GM18873 (cell line): Measurements from ENCODE around the gene IGFN1.
"Not testable (repeated sequence)": the region's sequence is repeated elsewhere in the genome, so short reads cannot be mapped to it uniquely, and the experiment has no call there.

ENCODE experiments used
- ATAC-seq: cut with Tn5 transposase; IDR thresholded peaks from one replicate; pipeline ENCODE4 v1.9.1; 2021; ENCODE audit warnings: mild to moderate bottlenecking, moderate library complexity, moderate number of reproducible peaks; ENCODE audit not compliant: unreplicated experiment, low FRiP score

Gene IGFN1

DNA sequence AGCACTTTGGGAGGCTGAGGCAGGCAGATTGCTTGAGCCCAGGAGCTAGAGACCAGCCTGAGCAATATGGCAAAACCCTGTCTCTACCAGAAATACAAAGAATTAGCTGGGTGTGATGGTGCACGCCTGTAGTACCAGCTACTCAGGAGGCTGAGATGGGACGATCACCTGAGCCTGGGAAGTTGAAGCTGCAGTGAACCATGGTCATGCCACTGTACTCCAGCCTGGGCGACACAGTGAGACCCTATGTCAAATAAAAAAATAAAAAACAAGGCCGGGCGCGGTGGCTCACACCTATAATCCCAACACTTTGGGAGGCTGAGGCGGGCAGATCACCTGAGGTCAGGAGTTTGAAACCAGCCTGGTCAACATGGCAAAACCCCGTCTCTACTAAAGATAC is 27.6 kb upstream of the IGFN1 start:
- not testable (repeated sequence) for ATAC-seq

DNA sequence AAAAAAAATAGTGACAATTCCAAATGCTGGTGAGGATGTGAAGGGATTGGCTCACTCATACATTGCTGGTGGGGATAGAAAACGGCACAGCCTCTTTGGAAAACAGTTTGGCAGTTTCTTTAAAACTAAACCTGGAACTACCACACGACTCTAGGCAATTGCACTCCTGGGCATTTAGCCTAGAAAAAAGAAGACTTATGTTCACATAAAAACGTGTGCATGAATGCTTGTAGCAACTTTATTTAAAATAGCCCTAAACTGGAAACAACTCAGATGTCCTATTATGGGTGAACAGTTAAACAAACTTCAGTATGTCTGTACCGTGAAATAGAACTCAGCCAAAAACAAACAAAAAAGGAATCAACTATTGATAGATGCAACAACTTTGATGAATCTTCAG is 26.9 kb upstream of the IGFN1 start:
- ATAC-seq = no peak

- no peak for ATAC-seq
These were observed 26.0 kb upstream of the IGFN1 start for GRCh38 chr1:201164645-201165044.

DNA sequence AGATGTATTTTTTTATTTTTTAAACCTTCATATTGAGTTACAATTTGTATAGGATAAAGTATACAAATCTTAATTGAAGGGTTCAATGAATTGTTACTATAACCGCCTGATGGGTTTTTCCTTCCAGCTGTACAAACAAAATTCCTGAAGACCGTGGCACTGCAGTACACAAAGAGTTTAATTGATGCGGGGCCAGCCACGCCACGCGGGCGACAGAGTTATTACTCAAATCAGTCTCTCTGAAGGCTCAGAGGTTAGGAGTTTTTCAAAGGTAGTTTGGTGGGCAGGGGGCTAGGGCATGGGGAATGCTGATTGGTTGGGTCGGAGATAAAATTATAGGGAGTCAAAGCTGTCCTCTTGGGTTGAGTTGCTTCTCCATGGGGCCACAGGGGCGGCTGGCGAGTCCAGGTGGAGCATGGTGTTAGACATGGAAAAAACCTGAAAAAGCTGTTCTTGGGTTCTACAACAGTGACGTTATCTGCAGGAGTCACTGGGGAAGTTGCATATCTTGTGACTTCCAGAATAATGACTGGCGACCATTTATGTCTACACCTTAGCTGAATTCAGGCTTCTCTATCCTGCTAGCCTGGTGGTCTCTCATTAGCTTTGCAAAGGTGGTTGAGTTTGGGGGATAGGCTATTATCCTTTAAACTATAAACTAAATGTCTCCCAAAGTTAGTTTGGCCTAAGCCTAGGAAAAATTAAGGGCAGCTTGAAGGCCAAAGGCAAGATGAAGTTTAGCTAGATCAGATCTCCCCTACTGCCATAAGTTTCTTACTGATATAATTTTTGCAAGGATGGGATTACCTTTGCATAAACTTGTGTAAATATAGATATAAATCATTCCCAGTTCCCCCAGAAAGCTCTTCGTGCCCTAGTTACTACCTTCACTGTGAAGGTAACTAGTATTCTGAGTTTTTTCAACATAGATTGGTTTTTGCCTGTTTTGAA is 23.3 kb upstream of the IGFN1 start:
- ATAC-seq = no peak

DNA sequence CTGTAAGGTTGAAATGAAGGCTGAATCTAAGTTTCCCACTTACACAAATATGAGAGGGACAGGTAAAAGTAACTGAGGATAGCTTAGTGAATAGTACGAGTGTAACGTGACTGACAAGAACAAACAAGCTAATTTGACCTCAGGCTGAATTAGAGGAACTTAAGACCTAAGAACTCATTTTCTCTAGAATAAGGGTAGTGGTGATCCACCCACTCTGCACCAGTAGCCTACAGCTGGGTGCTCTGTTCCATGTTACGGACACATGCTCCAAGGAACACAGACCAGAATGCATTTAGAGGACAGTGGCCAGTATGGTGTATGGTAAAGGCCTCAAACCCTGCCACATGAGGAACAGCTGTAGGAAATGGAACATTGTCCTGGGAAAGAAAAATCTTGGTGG is 21.4 kb upstream of the IGFN1 start:
- ATAC-seq = no peak

GRCh38 chr1:201169971-201170532 is 20.6 kb upstream of the IGFN1 start:
- no peak for ATAC-seq

- ATAC-seq = peak; percentile 83
These were observed 20.0 kb upstream of the IGFN1 start for GRCh38 chr1:201170533-201171062.

DNA sequence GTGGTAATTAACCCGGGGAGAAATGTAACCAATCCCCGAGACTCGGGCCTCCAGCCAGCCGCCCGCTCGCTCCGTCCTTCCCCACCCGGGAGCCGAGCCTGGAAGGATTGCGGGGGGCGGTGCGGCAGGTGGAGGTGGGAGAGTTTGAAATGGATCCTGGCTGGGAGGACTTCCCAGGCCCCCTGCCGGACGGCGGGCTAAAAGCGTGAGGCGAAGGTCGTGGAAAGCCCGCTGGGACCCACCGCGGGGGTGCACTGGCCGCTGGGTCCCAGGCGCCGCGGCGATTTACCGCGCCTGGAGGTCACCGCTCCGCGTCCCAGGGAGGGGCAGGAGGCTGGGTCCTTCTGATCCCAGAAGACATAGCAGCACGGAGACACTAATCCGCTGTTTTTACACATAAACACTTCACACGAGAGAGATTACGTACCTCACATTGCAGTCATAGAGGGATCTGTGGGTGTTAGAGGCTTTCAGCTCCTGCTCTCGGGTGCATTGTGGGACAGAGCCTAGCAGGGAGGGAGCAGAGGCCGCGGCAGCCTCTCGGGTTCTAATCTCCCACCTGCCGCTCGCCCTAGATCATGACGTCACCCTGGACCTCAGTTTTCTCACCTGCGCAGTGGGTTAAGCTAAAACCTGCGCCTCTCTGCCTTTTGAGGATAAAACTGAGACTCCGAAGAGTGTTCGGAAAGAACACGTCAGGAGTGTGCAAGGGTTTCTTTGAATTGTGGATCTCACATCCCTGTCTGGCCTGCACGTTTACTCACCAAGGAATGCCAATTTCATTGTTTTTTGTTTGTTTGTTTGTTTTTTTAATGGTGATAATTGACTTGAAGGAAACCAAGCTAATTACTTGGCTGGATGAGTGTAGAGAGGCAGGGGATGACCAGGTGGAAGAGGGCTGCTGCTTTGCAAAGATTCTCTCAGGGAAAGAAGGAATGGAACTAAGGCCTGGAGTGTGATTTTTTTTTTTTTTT is 19.3 kb upstream of the IGFN1 start:
- peak; percentile 29 for ATAC-seq

DNA sequence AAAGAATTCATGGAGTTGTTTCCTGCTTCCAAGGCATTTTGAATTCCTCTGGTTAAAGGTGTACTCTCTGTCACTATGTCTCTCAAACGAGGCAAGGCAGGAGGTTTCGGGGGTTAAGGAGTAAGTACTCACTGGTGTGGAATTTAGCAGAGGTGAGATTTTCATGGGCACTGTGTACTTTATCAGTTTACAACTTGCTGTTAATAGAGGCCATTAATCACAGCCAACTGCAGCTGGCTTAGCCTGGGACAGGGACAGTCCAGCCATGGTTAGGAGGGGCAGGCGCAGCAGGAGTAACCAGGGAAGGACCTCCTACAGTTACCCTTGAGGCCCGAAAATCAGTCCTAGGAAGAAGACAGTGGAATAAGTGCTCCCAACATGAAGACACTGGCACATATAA is 18.3 kb upstream of the IGFN1 start:
- ATAC-seq = no peak

DNA sequence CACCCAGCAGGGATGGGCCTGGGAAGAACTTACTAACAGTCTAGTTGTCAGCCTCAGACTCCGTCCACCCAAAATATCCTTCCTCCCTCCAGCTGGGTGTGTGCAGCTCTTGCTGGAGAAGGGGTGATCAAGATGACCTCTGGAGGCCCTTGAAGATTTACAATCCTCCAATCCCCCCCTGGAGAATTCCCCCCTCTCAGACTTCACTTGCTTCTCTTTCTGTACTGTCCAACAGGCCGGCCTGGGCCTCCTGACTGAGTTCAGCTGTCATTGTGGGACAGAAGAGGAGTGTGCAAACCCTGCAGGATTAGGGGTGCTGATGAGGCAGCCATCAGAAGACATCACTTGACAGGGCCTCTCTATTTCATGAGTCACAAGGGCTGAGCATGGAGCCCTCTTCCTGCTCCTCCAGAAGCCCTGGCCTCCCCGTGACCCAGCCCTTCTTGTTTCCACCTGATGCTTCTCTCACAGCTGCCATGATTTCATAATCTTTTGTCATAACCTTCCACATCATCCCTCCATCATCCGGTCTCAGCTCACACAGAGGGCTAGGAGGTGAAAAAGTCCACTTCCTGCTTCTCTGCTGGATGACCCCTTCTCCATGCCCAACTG is 17.5 kb upstream of the IGFN1 start:
- ATAC-seq = no peak

DNA sequence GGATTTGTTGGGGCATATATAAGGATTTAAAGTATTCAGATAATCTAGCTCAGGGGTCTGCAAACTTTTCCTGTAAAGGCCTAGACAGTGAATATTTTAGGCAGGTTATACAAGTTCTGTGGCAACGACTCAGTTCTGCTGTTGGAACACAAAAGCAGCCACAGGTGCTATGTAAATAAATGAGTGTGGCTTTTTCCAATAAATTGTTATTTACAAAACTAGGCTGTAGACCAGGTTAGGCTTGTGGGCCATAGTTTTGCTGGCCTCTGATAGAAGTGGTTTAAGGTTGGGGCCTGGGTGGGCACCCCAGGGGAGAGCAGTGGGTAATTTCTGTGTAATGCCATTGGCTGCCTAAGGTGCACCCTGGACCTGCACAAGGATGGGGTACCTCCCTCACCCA is 16.9 kb upstream of the IGFN1 start:
- ATAC-seq = no peak

- ATAC-seq = no peak
These were observed 14.7 kb upstream of the IGFN1 start for GRCh38 chr1:201175820-201176500.

- ATAC-seq = no peak
These were observed 13.7 kb upstream of the IGFN1 start for GRCh38 chr1:201176940-201177339.

- no peak for ATAC-seq
These were observed 11.9 kb upstream of the IGFN1 start for GRCh38 chr1:201178718-201179117.

DNA sequence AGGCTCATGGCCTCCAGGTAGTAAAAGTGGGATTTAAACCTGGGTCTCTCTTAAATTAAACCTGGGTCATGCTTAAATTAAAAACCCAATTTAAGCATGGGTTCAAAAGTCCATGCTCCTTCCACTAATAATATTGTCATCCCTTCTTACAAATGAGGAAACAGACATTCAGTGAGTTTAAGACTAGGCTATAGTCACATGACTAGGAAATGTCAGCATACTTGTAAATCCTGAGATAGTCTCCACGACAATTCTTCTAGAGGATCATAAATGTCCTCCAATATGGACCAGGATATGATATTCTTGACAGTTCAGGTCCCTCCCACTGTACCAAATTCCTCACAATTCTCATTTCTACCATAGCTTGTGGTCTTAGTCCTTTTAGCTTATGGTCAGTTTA is 10.5 kb upstream of the IGFN1 start:
- ATAC-seq = no peak

DNA sequence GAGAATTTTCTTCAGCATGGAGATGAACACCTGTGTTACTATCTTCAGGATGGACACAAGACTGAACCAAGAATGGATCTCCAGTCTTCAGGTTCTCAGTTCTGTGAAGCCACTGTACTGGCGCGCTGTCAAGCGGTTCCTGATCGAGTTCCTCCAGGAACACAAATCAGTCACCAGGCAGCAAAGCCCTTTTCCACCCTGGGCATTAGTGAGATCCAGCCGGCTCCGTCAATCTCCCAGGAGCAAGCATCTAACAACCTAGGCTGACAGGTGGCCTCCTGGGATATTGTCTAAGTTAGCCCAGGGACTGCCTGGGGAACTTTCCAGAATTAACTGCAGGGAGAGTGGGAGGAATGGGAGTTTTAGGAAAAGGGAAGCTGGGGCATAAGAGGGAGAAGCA is 9.7 kb upstream of the IGFN1 start:
- ATAC-seq = no peak

DNA sequence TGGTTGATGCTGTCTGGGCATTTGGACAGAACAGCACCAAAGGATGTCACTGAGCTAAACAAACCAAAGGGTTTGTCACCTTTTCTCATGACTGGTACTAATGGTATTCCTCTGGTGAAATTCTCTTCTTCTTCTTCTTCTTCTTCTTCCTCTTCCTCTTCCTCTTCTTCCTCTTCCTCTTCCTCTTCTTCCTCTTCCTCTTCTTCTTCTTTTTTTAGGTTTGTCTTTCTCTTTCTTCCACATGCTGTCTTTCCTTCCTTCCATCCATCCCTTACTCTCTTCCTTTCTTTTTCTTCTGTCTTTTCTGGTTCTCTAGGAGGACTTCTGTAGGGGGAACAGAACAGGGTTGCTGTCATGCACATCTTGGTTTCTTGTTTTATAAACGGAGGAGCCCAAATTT is 9.3 kb upstream of the IGFN1 start:
- ATAC-seq = no peak

- ATAC-seq = no peak
These were observed 8.9 kb upstream of the IGFN1 start for GRCh38 chr1:201181726-201182125.

DNA sequence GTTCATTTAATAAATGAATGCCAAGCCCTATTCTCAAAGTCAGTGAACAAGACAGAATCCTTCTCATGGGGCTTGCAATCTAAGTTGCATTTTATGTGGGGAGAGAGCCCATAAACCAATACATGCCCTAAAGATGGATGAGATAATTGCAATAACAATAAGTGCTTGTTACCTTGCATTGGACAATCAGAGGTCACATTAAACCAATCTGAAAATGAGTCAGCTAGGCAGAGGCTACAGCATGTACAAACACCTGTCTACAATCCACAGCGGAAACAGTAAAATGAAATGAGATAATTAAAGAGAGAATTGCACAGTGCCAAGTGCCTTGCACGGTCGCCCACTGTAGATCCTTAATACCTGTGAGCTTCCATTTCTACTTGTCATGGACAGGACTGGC is 7.4 kb upstream of the IGFN1 start:
- ATAC-seq = no peak

GRCh38 chr1:201183753-201184152 is 6.9 kb upstream of the IGFN1 start:
- no peak for ATAC-seq
